COR-L47 (cell line): Measurements from ENCODE around the gene HTD2.

Source experiments
- DNase-seq: peaks from one replicate; lab custom pipeline; 2025; lab: John Stamatoyannopoulos, UW

HTD2 gene

DNA sequence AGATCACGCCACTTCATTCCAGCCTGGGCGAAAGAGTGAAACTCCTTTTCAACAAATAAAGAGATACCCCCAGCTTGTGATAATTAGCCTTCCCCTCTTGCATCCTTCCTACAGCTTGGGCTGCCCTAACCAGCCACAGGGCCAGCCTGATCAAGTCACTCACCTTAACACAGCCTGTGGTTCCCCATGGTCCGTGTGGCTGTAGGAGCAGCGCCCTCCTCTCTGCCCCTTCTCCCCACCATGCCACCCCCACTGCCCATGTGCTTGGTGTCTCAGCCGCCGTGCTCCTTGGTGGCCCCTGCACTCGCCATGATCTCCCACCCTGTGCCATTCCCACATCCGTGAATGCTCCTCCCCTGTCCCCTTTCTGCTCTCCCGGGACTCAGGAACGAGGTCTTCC lies 13.5 kb upstream of the HTD2 start:
- no peak for DNase-seq

GRCh38 chr3:58293516-58293915 lies 12.8 kb upstream of the HTD2 start:
- no peak for DNase-seq

DNA sequence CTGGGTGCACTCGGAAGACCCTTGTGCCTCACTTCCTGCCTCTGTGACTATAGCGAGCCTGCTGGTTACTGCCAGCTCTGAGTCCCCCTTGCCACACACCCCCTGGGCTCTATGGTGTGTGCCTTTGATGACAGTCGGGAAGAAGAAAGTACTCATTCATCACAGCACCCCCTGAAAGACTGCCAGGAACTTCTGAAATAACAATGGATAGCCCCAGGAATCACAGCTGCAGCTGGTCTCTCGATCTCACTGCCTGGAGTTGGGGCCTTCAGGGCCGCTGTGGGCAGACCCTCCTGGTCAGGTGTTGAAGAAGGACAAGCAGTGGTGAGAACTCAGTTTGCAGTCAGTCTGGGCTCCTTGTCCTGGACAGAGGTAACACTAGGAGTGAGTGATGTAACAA lies 10.1 kb upstream of the HTD2 start:
- DNase-seq = no peak

- no peak for DNase-seq
These were observed 9.5 kb upstream of the HTD2 start for GRCh38 chr3:58296843-58297242.

GRCh38 chr3:58298190-58298589 lies 8.1 kb upstream of the HTD2 start:
- DNase-seq = no peak

DNA sequence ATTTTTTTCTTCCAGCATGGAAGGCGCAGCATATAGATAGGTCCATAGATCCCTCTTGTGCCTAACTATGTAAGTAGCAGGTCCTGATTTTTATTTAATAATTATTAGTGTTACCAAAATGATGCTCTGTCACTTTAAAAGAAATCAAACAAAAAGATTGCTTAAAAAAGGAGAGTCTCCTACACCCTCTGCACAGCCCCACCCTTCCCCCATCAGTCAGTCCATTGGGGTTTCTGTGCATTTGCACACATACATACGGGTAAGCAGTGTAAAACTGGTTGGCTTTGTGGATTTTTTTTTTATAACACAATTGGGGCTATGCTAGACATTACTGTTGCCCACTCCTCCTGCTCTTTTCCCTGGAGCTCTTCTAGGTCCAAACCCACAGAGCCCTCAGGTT lies 7.2 kb upstream of the HTD2 start:
- DNase-seq = no peak

DNA sequence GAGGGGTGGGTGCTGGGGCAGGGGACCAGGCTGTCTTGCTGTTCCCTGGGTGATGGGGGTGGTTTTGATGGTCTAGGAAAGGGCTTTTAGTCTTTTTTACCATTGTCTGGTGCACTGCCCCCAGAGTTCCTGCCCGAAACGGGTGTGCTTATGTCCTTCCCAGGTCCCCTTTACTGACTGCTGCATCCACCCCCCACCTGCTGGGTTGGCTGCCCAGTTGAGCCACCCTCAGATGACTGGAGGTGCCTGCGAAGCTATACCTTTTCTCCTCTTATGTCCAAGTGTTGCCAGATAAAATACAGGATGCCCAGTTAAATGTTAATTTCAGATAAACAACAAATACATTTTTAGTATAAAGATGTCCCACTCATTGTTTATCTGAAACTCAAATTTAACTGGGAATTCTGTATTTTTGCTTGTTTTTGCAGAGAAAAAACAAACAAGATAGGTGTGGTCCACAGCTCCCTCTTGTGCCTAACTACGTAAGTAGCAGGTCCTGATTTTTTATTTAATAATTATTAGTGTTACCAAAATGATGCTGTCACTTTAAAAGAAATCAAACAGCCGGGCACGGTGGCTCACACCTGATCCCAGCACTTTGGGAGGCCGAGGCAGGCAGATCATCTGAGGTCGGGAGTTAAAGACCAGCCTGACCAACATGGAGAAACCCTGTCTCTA lies 6.3 kb upstream of the HTD2 start:
- DNase-seq = no peak

- peak; percentile 9 for DNase-seq
These were observed 1.4 kb downstream of the HTD2 start for GRCh38 chr3:58307639-58308215.

- no peak for DNase-seq
These were observed 2.4 kb downstream of the HTD2 start for GRCh38 chr3:58308728-58309127.

- no peak for DNase-seq
These were observed 11.5 kb downstream of the HTD2 start for GRCh38 chr3:58317811-58318210.

DNA sequence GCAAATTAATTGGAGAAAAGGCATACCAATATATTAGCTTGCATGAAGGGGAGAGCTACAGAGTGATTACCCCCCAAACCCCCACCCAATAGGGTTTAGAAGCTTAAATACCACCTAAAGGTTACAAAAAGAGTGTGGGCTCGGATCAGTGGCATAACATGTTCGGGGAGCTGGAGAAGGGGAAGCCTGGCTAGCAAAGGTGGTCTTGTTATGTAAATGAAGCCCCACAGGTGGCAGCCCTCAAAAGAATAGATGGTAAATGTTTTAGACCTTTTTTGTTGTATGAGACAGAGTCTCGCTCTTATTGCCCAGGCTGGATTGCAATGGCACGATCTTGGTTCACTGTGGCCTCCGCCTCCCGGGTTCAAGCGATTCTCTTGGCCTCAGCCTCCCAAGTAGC lies 15.5 kb downstream of the HTD2 start:
- DNase-seq = no peak

DNA sequence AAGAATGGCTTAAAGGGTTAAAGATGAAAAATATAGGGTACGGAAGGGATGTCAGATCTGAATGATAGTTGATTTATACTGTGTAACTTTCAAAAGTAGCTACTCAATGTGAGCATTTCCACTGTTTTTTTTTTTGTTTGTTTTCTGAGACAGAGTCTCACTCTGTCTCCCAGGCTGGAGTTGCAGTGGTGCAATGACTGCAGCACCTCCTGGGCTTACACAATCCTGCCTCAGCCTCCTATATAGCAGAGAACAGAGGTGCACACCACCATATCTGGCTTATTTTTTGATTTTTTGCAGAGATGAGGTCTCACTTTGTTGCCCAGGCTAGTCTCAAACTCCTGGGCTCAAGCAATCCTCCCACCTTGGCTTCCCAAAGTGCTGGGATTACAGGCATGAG lies 16.5 kb downstream of the HTD2 start:
- no peak for DNase-seq

GRCh38 chr3:58323529-58324390 lies 17.4 kb downstream of the HTD2 start:
- DNase-seq = no peak

GRCh38 chr3:58324391-58325390 lies 18.4 kb downstream of the HTD2 start:
- no peak for DNase-seq

GRCh38 chr3:58325525-58325992 lies 19.2 kb downstream of the HTD2 start:
- no peak for DNase-seq

GRCh38 chr3:58326267-58326900 lies 20.1 kb downstream of the HTD2 start:
- no peak for DNase-seq

DNA sequence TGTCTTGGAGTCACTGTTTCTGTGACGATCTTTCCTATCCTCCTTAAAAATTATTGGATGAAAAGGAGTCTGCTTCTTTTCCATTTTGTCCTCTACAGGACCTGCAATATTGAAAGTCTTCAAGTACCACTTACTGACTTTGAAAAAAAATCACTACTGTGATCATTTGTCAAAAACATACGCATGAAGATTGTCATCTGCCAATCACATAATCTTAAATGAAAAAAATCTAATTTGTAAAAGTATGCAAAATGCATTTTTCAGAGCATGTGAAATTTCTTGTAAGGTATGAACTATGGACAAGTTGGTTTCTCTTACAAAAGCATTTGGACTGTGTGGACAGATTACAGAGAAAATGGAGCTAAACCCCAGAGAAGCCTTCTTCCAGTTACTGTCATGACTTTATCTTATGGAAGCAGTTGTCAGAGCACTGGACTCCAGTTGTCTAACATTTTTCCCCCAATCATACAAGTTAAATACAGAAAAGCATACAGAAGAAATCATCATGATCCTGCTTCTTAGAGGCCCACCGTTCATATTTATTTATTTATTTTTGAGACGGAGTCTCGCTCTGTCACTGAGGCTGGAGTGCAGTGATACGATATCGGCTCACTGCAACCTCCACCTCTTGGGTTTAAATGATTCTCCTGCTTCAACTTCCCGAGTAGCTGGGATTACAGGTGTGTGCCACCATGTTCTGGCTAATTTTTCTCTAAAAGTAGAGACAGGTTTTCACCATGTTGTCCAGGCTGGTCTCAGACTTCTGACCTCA lies 23.0 kb downstream of the HTD2 start:
- no peak for DNase-seq

GRCh38 chr3:58329922-58330413 lies 23.6 kb downstream of the HTD2 start:
- DNase-seq = no peak

DNA sequence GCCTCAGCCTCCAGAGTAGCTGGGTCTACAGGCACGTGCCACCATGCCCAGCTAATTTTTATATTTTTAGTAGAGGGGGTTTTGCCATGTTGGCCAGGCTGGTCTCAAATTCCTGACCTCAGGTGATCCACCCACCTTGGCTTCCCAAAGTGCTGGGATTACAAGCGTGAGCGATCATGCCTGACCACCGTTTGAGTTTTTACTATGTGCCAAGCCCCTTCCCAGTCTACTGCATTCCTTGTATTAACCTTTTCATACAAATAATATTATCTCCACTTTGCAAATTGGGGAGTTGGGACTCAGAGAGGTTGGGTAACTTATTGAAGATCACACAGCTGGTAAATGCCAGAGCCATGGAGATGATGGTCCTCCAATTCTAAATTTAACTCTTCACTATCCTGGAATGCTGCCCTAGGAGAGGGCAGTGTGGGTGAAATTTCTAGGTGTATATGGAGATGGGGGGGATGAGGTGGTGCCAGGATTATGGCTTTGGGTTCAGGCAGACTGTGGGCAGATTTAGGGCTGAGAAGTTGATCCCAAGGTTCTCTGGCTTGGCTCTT lies 25.4 kb downstream of the HTD2 start:
- no peak for DNase-seq

DNA sequence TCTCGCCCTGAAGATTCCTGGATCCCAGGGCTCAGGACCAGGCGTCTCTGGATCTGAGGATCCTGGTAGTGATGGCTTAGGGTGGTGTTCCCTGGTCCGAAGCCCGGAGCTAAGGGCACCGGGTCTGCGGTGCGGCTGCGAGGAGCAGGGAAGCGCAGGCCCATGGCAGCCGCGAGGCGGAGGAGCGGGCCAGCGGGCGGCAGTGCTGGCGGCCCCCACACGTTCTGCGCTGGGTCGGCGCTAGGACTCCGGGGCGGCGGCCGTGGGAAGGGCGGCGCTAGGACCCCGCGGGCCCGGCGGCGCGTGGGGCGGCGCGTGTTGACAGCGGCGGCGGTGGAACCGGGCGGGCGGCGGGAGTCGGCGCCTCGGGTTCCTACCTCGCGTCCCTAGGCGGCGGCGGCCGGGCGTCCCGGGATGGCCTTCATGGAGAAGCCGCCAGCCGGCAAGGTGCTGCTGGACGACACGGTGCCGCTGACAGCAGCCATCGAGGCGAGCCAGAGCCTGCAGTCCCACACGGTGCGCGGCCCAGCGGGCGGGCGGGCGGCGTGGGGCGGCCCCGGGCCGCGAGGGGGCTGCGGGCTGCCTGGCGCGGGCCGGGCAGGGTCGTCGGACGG lies 26.4 kb downstream of the HTD2 start, which contains the start of gene PXK:
PXK (plus strand) TSS at position 318 of the 614 bp plus-strand sequence; CDS start at position 415, 97 bp downstream.
- DNase-seq = peak; percentile 41
